ENCODE data around the gene PIM1. TPM values are rescaled to one million over a fixed set of nuclear protein-coding genes. Genes with fewer than 3 reads are reported as not detected.
A peak's percentile ranks its signal among the peaks of the same experiment; 100 is the strongest.

Gene PIM1
- total RNA-seq, 1 experiment from 2014 or later, result 6.2 TPM

DNA sequence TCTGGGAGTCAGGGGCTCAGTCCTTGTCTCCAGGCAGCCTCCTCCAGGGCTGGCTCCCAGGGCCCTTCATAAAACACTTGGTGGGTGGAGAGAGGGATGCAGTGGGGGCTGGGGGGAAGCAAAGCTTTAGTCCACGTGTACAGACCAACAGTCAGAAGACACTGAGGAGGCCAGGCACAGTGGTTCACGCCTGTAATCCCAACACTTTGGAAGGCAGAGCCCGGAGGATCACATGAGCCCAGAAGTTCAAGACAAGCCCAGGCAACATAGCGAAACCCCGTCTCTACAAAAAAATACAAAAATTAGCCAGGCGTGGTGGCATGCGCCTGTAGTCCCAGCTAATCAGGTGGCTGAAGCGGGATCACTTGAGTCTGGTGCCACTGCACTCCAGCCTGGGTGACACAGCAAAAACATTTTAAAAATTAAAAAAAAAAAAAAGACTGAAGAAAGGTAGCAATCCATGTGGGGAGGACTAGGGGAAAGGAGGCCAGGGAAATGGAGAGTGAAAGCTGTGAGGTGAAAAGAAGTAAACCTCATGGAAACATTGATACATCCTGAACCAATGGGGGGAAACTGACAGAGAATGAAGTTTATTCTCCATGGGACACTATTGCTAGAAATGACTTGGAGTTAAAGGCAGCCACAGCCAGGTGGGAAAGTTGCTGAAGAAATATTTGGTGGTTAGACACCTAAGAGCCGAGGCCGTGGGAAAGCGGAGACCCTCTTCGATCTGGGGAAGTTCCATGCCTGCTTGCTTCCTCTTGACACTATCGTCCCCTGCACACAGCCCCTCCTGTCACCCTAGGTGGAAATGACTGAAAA lies 35.4 kb downstream of the PIM1 start:
- intact Hi-C loops (cut with micrococcal nuclease), result no loop called here
- ChIA-PET POLR2A (interaction anchor here (0.6 to 1.3 kb wide), 4 partner anchors 39 to 320 kb away, joined by 3 read pairs; partner anchors contain the start of gene C6orf89), CTCF (interaction anchor here (0.6 to 9.9 kb wide), 5 partner anchors 154 to 1434 kb away, joined by 3 to 228 read pairs (median 5); no protein-coding TSS in a partner anchor)
- no peak for TF ChIP-seq CTCF (IDR thresholded peaks at IDR 0.05; ENCODE audit: unreplicated experiment)
- Mint-ChIP-seq H3K27ac (ENCODE audit: low read depth, unreplicated experiment) (no peak overlapping the region), H3K4me1 (ENCODE audit: insufficient read depth, unreplicated experiment) (peaks cover 7% of the 10 kb centered on the region), H3K36me3 (ENCODE audit: insufficient read depth, unreplicated experiment) (no peaks in the 10 kb centered on the region), H3K27me3 (ENCODE audit: insufficient read depth, unreplicated experiment) (peaks cover 4% of the 10 kb centered on the region), H3K9me3 (ENCODE audit: unreplicated experiment) (no peaks in the 10 kb centered on the region), H3K4me3 (ENCODE audit: unreplicated experiment) (no peak overlapping the region)
- DNase-seq (ENCODE audit: unreplicated experiment), result no peak
- no TSS peak for BruUV-seq (replicated peaks)

- no peak overlapping the region for H3K27ac Mint-ChIP-seq (ENCODE audit: low read depth, unreplicated experiment)
- H3K27me3 Mint-ChIP-seq (ENCODE audit: insufficient read depth, unreplicated experiment), result no peaks in the 10 kb centered on the region
- no peaks in the 10 kb centered on the region for H3K36me3 Mint-ChIP-seq (ENCODE audit: insufficient read depth, unreplicated experiment)
- no peaks in the 10 kb centered on the region for H3K9me3 Mint-ChIP-seq (ENCODE audit: unreplicated experiment)
- ChIA-PET POLR2A (interaction anchor here (1.3 kb wide), 1 partner anchor 38 kb away, joined by 3 read pairs; no protein-coding TSS in a partner anchor), CTCF (interaction anchor here (0.6 to 9.9 kb wide), 6 partner anchors 155 to 1433 kb away, joined by 3 to 228 read pairs (median 4); no protein-coding TSS in a partner anchor)
- no peak overlapping the region for H3K4me3 Mint-ChIP-seq (ENCODE audit: unreplicated experiment)
- intact Hi-C loops (cut with micrococcal nuclease), result no loop called here
- peaks cover 7% of the 10 kb centered on the region for H3K4me1 Mint-ChIP-seq (ENCODE audit: insufficient read depth, unreplicated experiment)
- DNase-seq (ENCODE audit: unreplicated experiment), result no peak
- TF ChIP-seq CTCF (IDR thresholded peaks at IDR 0.05; ENCODE audit: unreplicated experiment), result no peak
- no TSS peak for BruUV-seq (replicated peaks)
Observed at GRCh38 chr6:37205997-37206340, 36.0 kb downstream of the PIM1 start.

- no peak for TF ChIP-seq CTCF (IDR thresholded peaks at IDR 0.05; ENCODE audit: unreplicated experiment)
- no TSS peak for BruUV-seq (replicated peaks)
- no peak for DNase-seq (ENCODE audit: unreplicated experiment)
- Mint-ChIP-seq H3K4me1 (ENCODE audit: insufficient read depth, unreplicated experiment) (peaks cover 7% of the 10 kb centered on the region), H3K36me3 (ENCODE audit: insufficient read depth, unreplicated experiment) (no peaks in the 10 kb centered on the region), H3K27me3 (ENCODE audit: insufficient read depth, unreplicated experiment) (no peaks in the 10 kb centered on the region), H3K9me3 (ENCODE audit: unreplicated experiment) (no peaks in the 10 kb centered on the region), H3K4me3 (ENCODE audit: unreplicated experiment) (no peak overlapping the region), H3K27ac (ENCODE audit: low read depth, unreplicated experiment) (no peak overlapping the region)
- intact Hi-C loops (cut with micrococcal nuclease), result no loop called here
- CTCF ChIA-PET, result interaction anchor here (0.6 to 9.9 kb wide), 7 partner anchors 9 to 380 kb away, joined by 3 to 228 read pairs (median 4); no protein-coding TSS in a partner anchor
- POLR2A ChIA-PET, result interaction anchor here (1.3 kb wide), 1 partner anchor 38 kb away, joined by 3 read pairs; no protein-coding TSS in a partner anchor
Observed at GRCh38 chr6:37206622-37207021, 36.7 kb downstream of the PIM1 start.

- H3K4me1 Mint-ChIP-seq (ENCODE audit: insufficient read depth, unreplicated experiment), result peaks cover 7% of the 10 kb centered on the region
- intact Hi-C loops (cut with micrococcal nuclease), result no loop called here
- TF ChIP-seq CTCF (IDR thresholded peaks at IDR 0.05; ENCODE audit: unreplicated experiment), result peak; percentile 60
- CTCF ChIA-PET, result interaction anchor here (0.6 to 9.9 kb wide), 15 partner anchors 9 to 322 kb away, joined by 3 to 228 read pairs (median 4); partner anchors contain the start of genes C6orf89 and PIM1
- no TSS peak for BruUV-seq (replicated peaks)
- no peak overlapping the region for H3K4me3 Mint-ChIP-seq (ENCODE audit: unreplicated experiment)
- H3K9me3 Mint-ChIP-seq (ENCODE audit: unreplicated experiment), result no peaks in the 10 kb centered on the region
- H3K27me3 Mint-ChIP-seq (ENCODE audit: insufficient read depth, unreplicated experiment), result no peaks in the 10 kb centered on the region
- POLR2A ChIA-PET, result no interaction called here
- peak; percentile 87 for DNase-seq (ENCODE audit: unreplicated experiment)
- no peak overlapping the region for H3K27ac Mint-ChIP-seq (ENCODE audit: low read depth, unreplicated experiment)
- no peaks in the 10 kb centered on the region for H3K36me3 Mint-ChIP-seq (ENCODE audit: insufficient read depth, unreplicated experiment)
Observed at GRCh38 chr6:37207903-37208456, 38.0 kb downstream of the PIM1 start.

Data from MCF 10A (cell line).